ENCODE data around the gene PARS2.

The PARS2 gene

GRCh38 chr1:54805466-54805865 is 41.1 kb upstream of the PARS2 start:
- WGBS (ENCODE audit: extremely low coverage, insufficient coverage, insufficient read length) = no CpG with 5 or more reads among the region's 3 CpGs

GRCh38 chr1:54804471-54805132 is 40.3 kb upstream of the PARS2 start:
- Histone ChIP-seq H2BK120ac (ENCODE audit: insufficient read depth, low read length, poor library complexity) (no peak overlapping the region), H3K4ac (ENCODE audit: low read depth, low read length) (no peak overlapping the region), H2BK12ac (ENCODE audit: low read length) (no peak overlapping the region), H3K27ac (ENCODE audit: low read depth, low read length) (no peak overlapping the region), H3K4me3 (ENCODE audit: low read depth, low read length) (no peak overlapping the region), H3K79me2 (ENCODE audit: control insufficient read depth, insufficient read depth, low read length, poor library complexity) (no peaks in the 10 kb centered on the region), H3K4me2 (ENCODE audit: low read length) (no peak overlapping the region), H3K79me1 (ENCODE audit: low read length) (no peaks in the 10 kb centered on the region), H2AFZ (ENCODE audit: insufficient read depth, low read length, poor library complexity) (no peak overlapping the region), H3K4me1 (ENCODE audit: control insufficient read depth in 1 of 2, insufficient read depth in 2 of 2, low read length in 2 of 2) (peaks cover 0 to 1% of the 10 kb centered on the region in 2 experiments), H4K91ac (ENCODE audit: low read depth, low read length) (no peak overlapping the region), H3K27me3 (ENCODE audit: insufficient read depth, low read length) (no peaks in the 10 kb centered on the region), H2BK5ac (ENCODE audit: low read depth, low read length, poor library complexity) (no peak overlapping the region), H4K12ac (ENCODE audit: low read depth, low read length) (no peak overlapping the region), H3K36me3 (ENCODE audit: control insufficient read depth in 1 of 2, insufficient read depth in 2 of 2, low read length in 2 of 2) (no peaks in the 10 kb centered on the region), H3K9ac (ENCODE audit: low read length) (no peak overlapping the region), H3K9me3 (ENCODE audit: insufficient read depth, low read depth, low read length) (no peaks in the 10 kb centered on the region), H3K23ac (ENCODE audit: low read length) (no peak overlapping the region), H3K14ac (ENCODE audit: low read length) (no peak overlapping the region), H4K8ac (ENCODE audit: low read depth, low read length) (no peak overlapping the region), H3K18ac (ENCODE audit: low read length) (no peak overlapping the region), H2AK5ac (ENCODE audit: low read length) (no peak overlapping the region)
- no CpG with 5 or more reads among the region's 6 CpGs for WGBS (ENCODE audit: extremely low coverage, insufficient coverage, insufficient read length)
- no peak for DNase-seq

More at GRCh38 chr1:54805466-54805865, 41.1 kb upstream of the PARS2 start:
- Histone ChIP-seq H3K14ac (ENCODE audit: low read length) (no peak overlapping the region), H3K27me3 (ENCODE audit: insufficient read depth, low read length) (no peaks in the 10 kb centered on the region), H2AK5ac (ENCODE audit: low read length) (no peak overlapping the region), H3K79me2 (ENCODE audit: control insufficient read depth, insufficient read depth, low read length, poor library complexity) (no peaks in the 10 kb centered on the region), H3K4me1 (ENCODE audit: control insufficient read depth in 1 of 2, insufficient read depth in 2 of 2, low read length in 2 of 2) (peaks cover 0 to 1% of the 10 kb centered on the region in 2 experiments), H3K18ac (ENCODE audit: low read length) (no peak overlapping the region), H3K4me2 (ENCODE audit: low read length) (no peak overlapping the region), H2BK5ac (ENCODE audit: low read depth, low read length, poor library complexity) (no peak overlapping the region), H4K91ac (ENCODE audit: low read depth, low read length) (no peak overlapping the region), H3K36me3 (ENCODE audit: control insufficient read depth in 1 of 2, insufficient read depth in 2 of 2, low read length in 2 of 2) (no peaks in the 10 kb centered on the region), H3K4me3 (ENCODE audit: low read depth, low read length) (no peak overlapping the region), H3K9ac (ENCODE audit: low read length) (no peak overlapping the region), H3K4ac (ENCODE audit: low read depth, low read length) (no peak overlapping the region), H3K23ac (ENCODE audit: low read length) (no peak overlapping the region), H2BK120ac (ENCODE audit: insufficient read depth, low read length, poor library complexity) (no peak overlapping the region), H4K12ac (ENCODE audit: low read depth, low read length) (no peak overlapping the region), H3K79me1 (ENCODE audit: low read length) (no peaks in the 10 kb centered on the region), H2BK12ac (ENCODE audit: low read length) (no peak overlapping the region), H4K8ac (ENCODE audit: low read depth, low read length) (no peak overlapping the region), H3K9me3 (ENCODE audit: insufficient read depth, low read depth, low read length) (no peaks in the 10 kb centered on the region), H3K27ac (ENCODE audit: low read depth, low read length) (no peak overlapping the region), H2AFZ (ENCODE audit: insufficient read depth, low read length, poor library complexity) (no peak overlapping the region)
- no peak for DNase-seq

GRCh38 chr1:54803761-54804470 is 39.6 kb upstream of the PARS2 start:
- H2BK120ac ChIP-seq (ENCODE audit: insufficient read depth, low read length, poor library complexity) = no peak overlapping the region
- H3K27me3 ChIP-seq (ENCODE audit: insufficient read depth, low read length) = no peaks in the 10 kb centered on the region
- H2AFZ ChIP-seq (ENCODE audit: insufficient read depth, low read length, poor library complexity) = no peak overlapping the region
- H3K23ac ChIP-seq (ENCODE audit: low read length) = no peak overlapping the region
- peaks cover 0 to 1% of the 10 kb centered on the region in 2 experiments for H3K4me1 ChIP-seq (ENCODE audit: control insufficient read depth in 1 of 2, insufficient read depth in 2 of 2, low read length in 2 of 2)
- H4K12ac ChIP-seq (ENCODE audit: low read depth, low read length) = no peak overlapping the region
- no peak overlapping the region for H3K4me2 ChIP-seq (ENCODE audit: low read length)
- no peaks in the 10 kb centered on the region for H3K79me1 ChIP-seq (ENCODE audit: low read length)
- H2AK5ac ChIP-seq (ENCODE audit: low read length) = no peak overlapping the region
- H3K4ac ChIP-seq (ENCODE audit: low read depth, low read length) = no peak overlapping the region
- H3K4me3 ChIP-seq (ENCODE audit: low read depth, low read length) = no peak overlapping the region
- H4K91ac ChIP-seq (ENCODE audit: low read depth, low read length) = no peak overlapping the region
- no peaks in the 10 kb centered on the region for H3K9me3 ChIP-seq (ENCODE audit: insufficient read depth, low read depth, low read length)
- no peak overlapping the region for H2BK5ac ChIP-seq (ENCODE audit: low read depth, low read length, poor library complexity)
- no peak overlapping the region for H3K18ac ChIP-seq (ENCODE audit: low read length)
- no peak overlapping the region for H3K27ac ChIP-seq (ENCODE audit: low read depth, low read length)
- no peak overlapping the region for H4K8ac ChIP-seq (ENCODE audit: low read depth, low read length)
- no CpG with 5 or more reads among the region's 4 CpGs for WGBS (ENCODE audit: extremely low coverage, insufficient coverage, insufficient read length)
- no peak overlapping the region for H3K14ac ChIP-seq (ENCODE audit: low read length)
- no peaks in the 10 kb centered on the region for H3K79me2 ChIP-seq (ENCODE audit: control insufficient read depth, insufficient read depth, low read length, poor library complexity)
- no peak for DNase-seq
- H3K36me3 ChIP-seq (ENCODE audit: control insufficient read depth in 1 of 2, insufficient read depth in 2 of 2, low read length in 2 of 2) = no peaks in the 10 kb centered on the region
- H3K9ac ChIP-seq (ENCODE audit: low read length) = no peak overlapping the region
- no peak overlapping the region for H2BK12ac ChIP-seq (ENCODE audit: low read length)

- Histone ChIP-seq H3K18ac (ENCODE audit: low read length) (no peak within 1 kb of the TSS), H4K91ac (ENCODE audit: low read depth, low read length) (no peak within 1 kb of the TSS), H3K4me3 (ENCODE audit: low read depth, low read length) (peak within 1 kb of the TSS; percentile 1), H3K36me3 (ENCODE audit: control insufficient read depth in 1 of 2, insufficient read depth in 2 of 2, low read length in 2 of 2) (no peaks in the 10 kb centered on the region), H4K12ac (ENCODE audit: low read depth, low read length) (no peak within 1 kb of the TSS), H3K23ac (ENCODE audit: low read length) (no peak within 1 kb of the TSS), H3K79me1 (ENCODE audit: low read length) (no peaks in the 10 kb centered on the region), H3K27ac (ENCODE audit: low read depth, low read length) (no peak within 1 kb of the TSS), H2BK120ac (ENCODE audit: insufficient read depth, low read length, poor library complexity) (no peak within 1 kb of the TSS), H2AFZ (ENCODE audit: insufficient read depth, low read length, poor library complexity) (no peak within 1 kb of the TSS), H4K8ac (ENCODE audit: low read depth, low read length) (no peak within 1 kb of the TSS), H3K4me1 (ENCODE audit: control insufficient read depth in 1 of 2, insufficient read depth in 2 of 2, low read length in 2 of 2) (peaks cover 0 to 1% of the 10 kb centered on the region in 2 experiments), H3K27me3 (ENCODE audit: insufficient read depth, low read length) (no peaks in the 10 kb centered on the region), H2AK5ac (ENCODE audit: low read length) (no peak within 1 kb of the TSS), H3K79me2 (ENCODE audit: control insufficient read depth, insufficient read depth, low read length, poor library complexity) (no peaks in the 10 kb centered on the region), H2BK5ac (ENCODE audit: low read depth, low read length, poor library complexity) (no peak within 1 kb of the TSS), H3K14ac (ENCODE audit: low read length) (no peak within 1 kb of the TSS), H3K9me3 (ENCODE audit: insufficient read depth, low read depth, low read length) (no peaks in the 10 kb centered on the region), H2BK12ac (ENCODE audit: low read length) (no peak within 1 kb of the TSS), H3K4me2 (ENCODE audit: low read length) (peak within 1 kb of the TSS; percentile 50), H3K4ac (ENCODE audit: low read depth, low read length) (no peak within 1 kb of the TSS), H3K9ac (ENCODE audit: low read length) (peak within 1 kb of the TSS; percentile 25)
- no CpG with 5 or more reads among the region's 58 CpGs for WGBS (ENCODE audit: extremely low coverage, insufficient coverage, insufficient read length)
- DNase-seq = peak; percentile 45 to 64
Measured at GRCh38 chr1:54800899-54801759, 36.8 kb upstream of the PARS2 start, which contains the start of gene TTC22. Gene TTC22 (minus strand): TSS chr1:54801323. CDS start chr1:54801163, 160 bp downstream.

All from trophoblast cell (in vitro differentiated cells and primary cell).